ENCODE results near the gene XKR8. TPM values are rescaled to one million over a fixed set of nuclear protein-coding genes. Genes with fewer than 3 reads are reported as not detected.

XKR8 gene
- total RNA-seq, 4 donors from 2014 or later, result 4.1 to 12.2 (median 6.8) TPM

GRCh38 chr1:27935721-27936120 is 24.1 kb upstream of the XKR8 start:
- 63% methylated on average over 8 of the region's 8 CpGs for WGBS
- no peaks in the 10 kb centered on the region for H3K36me3 ChIP-seq
- peaks cover 0 to 37% (median 7%) of the 10 kb centered on the region in 4 donors for H3K27me3 ChIP-seq
- no peak overlapping the region for H3K27ac ChIP-seq (replicated peaks in 1 of 4)
- H3K4me1 ChIP-seq, result peaks cover 6 to 9% (median 8%) of the 10 kb centered on the region in 4 donors
- no peak overlapping the region for H3K4me3 ChIP-seq
- H3K9me3 ChIP-seq, result no peaks in the 10 kb centered on the region
- TF ChIP-seq EP300 (IDR thresholded peaks at IDR 0.05), result no peak
- TF ChIP-seq CTCF (IDR thresholded peaks at IDR 0.05), result no peak
- TF ChIP-seq POLR2AphosphoS5 (IDR thresholded peaks at IDR 0.05), result no peak
- TF ChIP-seq POLR2A (IDR thresholded peaks at IDR 0.05; ENCODE audit: low read depth), result no peak
- no peak for DNase-seq (ENCODE audit: extremely low spot score)
- intact Hi-C loops (cut with DNase I), result no loop called here

GRCh38 chr1:27936370-27936769 is 23.4 kb upstream of the XKR8 start:
- TF ChIP-seq POLR2AphosphoS5 (IDR thresholded peaks at IDR 0.05) (no peak), POLR2A (IDR thresholded peaks at IDR 0.05; ENCODE audit: low read depth) (no peak), EP300 (IDR thresholded peaks at IDR 0.05) (no peak), CTCF (IDR thresholded peaks at IDR 0.05) (no peak)
- DNase-seq (ENCODE audit: extremely low spot score), result no peak
- no peak overlapping the region for H3K27ac ChIP-seq (replicated peaks in 1 of 4)
- H3K4me3 ChIP-seq, result no peak overlapping the region
- no peaks in the 10 kb centered on the region for H3K36me3 ChIP-seq
- intact Hi-C loops (cut with DNase I), result no loop called here
- H3K9me3 ChIP-seq, result no peaks in the 10 kb centered on the region
- WGBS, result 89% methylated on average over 5 of the region's 5 CpGs
- peaks cover 0 to 37% (median 7%) of the 10 kb centered on the region in 4 donors for H3K27me3 ChIP-seq
- H3K4me1 ChIP-seq, result peaks cover 6 to 9% (median 8%) of the 10 kb centered on the region in 4 donors

GRCh38 chr1:27937524-27937836 is 22.3 kb upstream of the XKR8 start:
- H3K9me3 ChIP-seq, result no peaks in the 10 kb centered on the region
- peaks cover 6 to 9% (median 8%) of the 10 kb centered on the region in 4 donors for H3K4me1 ChIP-seq
- peaks cover 0 to 37% (median 7%) of the 10 kb centered on the region in 4 donors for H3K27me3 ChIP-seq
- intact Hi-C loops (cut with DNase I), result no loop called here
- H3K4me3 ChIP-seq, result no peak overlapping the region
- H3K36me3 ChIP-seq, result no peaks in the 10 kb centered on the region
- 67% methylated on average over 1 of the region's 1 CpG for WGBS
- TF ChIP-seq CTCF (IDR thresholded peaks at IDR 0.05), result no peak
- no peak for TF ChIP-seq POLR2AphosphoS5 (IDR thresholded peaks at IDR 0.05)
- TF ChIP-seq POLR2A (IDR thresholded peaks at IDR 0.05; ENCODE audit: low read depth), result no peak
- TF ChIP-seq EP300 (IDR thresholded peaks at IDR 0.05), result no peak
- DNase-seq (ENCODE audit: extremely low spot score), result no peak
- no peak overlapping the region for H3K27ac ChIP-seq (replicated peaks in 1 of 4)

- H3K27ac ChIP-seq (replicated peaks in 1 of 4), result no peak overlapping the region
- H3K27me3 ChIP-seq, result peaks cover 0 to 32% (median 7%) of the 10 kb centered on the region in 4 donors
- WGBS, result 91% methylated on average over 4 of the region's 4 CpGs
- DNase-seq (ENCODE audit: extremely low spot score), result no peak
- peaks cover 6 to 9% (median 8%) of the 10 kb centered on the region in 4 donors for H3K4me1 ChIP-seq
- TF ChIP-seq CTCF (IDR thresholded peaks at IDR 0.05) (no peak), POLR2AphosphoS5 (IDR thresholded peaks at IDR 0.05) (no peak), EP300 (IDR thresholded peaks at IDR 0.05) (no peak), POLR2A (IDR thresholded peaks at IDR 0.05; ENCODE audit: low read depth) (no peak)
- H3K36me3 ChIP-seq, result no peaks in the 10 kb centered on the region
- intact Hi-C loops (cut with DNase I), result no loop called here
- no peaks in the 10 kb centered on the region for H3K9me3 ChIP-seq
- H3K4me3 ChIP-seq, result no peak overlapping the region
Measured at GRCh38 chr1:27938488-27938887, 21.3 kb upstream of the XKR8 start.

- no peak for DNase-seq (ENCODE audit: extremely low spot score)
- Histone ChIP-seq H3K4me3 (no peak overlapping the region), H3K4me1 (peaks cover 0 to 3% (median under 1%) of the 10 kb centered on the region in 4 donors), H3K27me3 (peaks cover 0 to 18% (median 3%) of the 10 kb centered on the region in 4 donors), H3K27ac (replicated peaks in 1 of 4) (no peak overlapping the region), H3K9me3 (no peaks in the 10 kb centered on the region), H3K36me3 (no peaks in the 10 kb centered on the region)
- no peak for TF ChIP-seq POLR2A (IDR thresholded peaks at IDR 0.05; ENCODE audit: low read depth)
- no peak for TF ChIP-seq POLR2AphosphoS5 (IDR thresholded peaks at IDR 0.05)
- TF ChIP-seq CTCF (IDR thresholded peaks at IDR 0.05), result peak in 1 of 3 experiments; percentile 11
- 36% methylated on average over 6 of the region's 6 CpGs for WGBS
- intact Hi-C loops (cut with DNase I), result no loop called here
Measured at GRCh38 chr1:27940297-27940696, 19.5 kb upstream of the XKR8 start.
